Endothelial cell of umbilical vein (primary cell): Measurements from ENCODE around the gene SNAPC2. TPM values are rescaled to one million over a fixed set of nuclear protein-coding genes. Genes with fewer than 3 reads are reported as not detected.

Experiments used
- BruUV-seq: library from RNA; stranded (reverse); fragments of 400-500 nt; replicated peaks from 2 replicates; lab custom pipeline; 2021; lab: Mats Ljungman, UMichigan
- CTCF ChIA-PET: fragments of 300-600, 350-600 bp; sonication (Branson Sonifier 250); formaldehyde crosslinking; loops from one replicate; lab custom pipeline; 2021; ENCODE audit warnings: antibody characterized with exemption, inconsistent platforms; lab: Charles Lee
- POLR2A ChIA-PET: fragments of 300-600, 350-600 bp; sonication (Branson Sonifier 250); formaldehyde crosslinking; loops from one replicate; lab custom pipeline; 2021; ENCODE audit warnings: antibody characterized with exemption, inconsistent platforms; lab: Charles Lee
- DNase-seq: peaks from one replicate; pipeline ENCODE4 v3.0.0-alpha.2; 2011; ENCODE audit warnings: low read depth, low spot score
- FAIRE-seq: peaks from 2 replicates; lab custom pipeline; 2011; peaks lifted over from hg19 to GRCh38; lab: Jason Lieb, UNC
- H2AFZ ChIP-seq: 2 replicates; pipeline ENCODE4 v1.6.0; 2012; ENCODE audit warnings: low read depth, low read length, control low read depth, inconsistent platforms
- H3K27ac ChIP-seq: 2 replicates; pipeline ENCODE4 v1.5.1; 2011; ENCODE audit warnings: low read depth, mild to moderate bottlenecking, control low read depth, low read length, moderate library complexity; ENCODE audit not compliant: insufficient read depth
- H3K27me3 ChIP-seq, 2 experiments: 2 replicates each; pipeline versions ENCODE4 v1.6.0 to v1.6.1; 2011; ENCODE audit warnings: low read length in 2 of 2, mixed read lengths in 1 of 2; ENCODE audit not compliant: control insufficient read depth in 2 of 2, insufficient read depth in 2 of 2
- H3K36me3 ChIP-seq, 2 experiments: 2 replicates in 1 of 2; 3 replicates in 1 of 2; pipeline ENCODE4 v1.5.1; 2011; ENCODE audit warnings: low read length in 2 of 2, mild to moderate bottlenecking in 1 of 2, moderate library complexity in 1 of 2; ENCODE audit not compliant: control insufficient read depth in 2 of 2, insufficient read depth in 2 of 2; ENCODE audit errors: extremely low read depth in 1 of 2
- H3K4me1 ChIP-seq: 3 replicates; pipeline ENCODE4 v1.5.1; 2011; ENCODE audit warnings: mild to moderate bottlenecking, low read length; ENCODE audit not compliant: control insufficient read depth, insufficient read depth; ENCODE audit errors: extremely low read depth
- H3K4me2 ChIP-seq: 2 replicates; pipeline ENCODE4 v1.6.1; 2011; ENCODE audit warnings: low read length, control low read depth, mixed read lengths; ENCODE audit not compliant: insufficient read depth
- H3K4me3 ChIP-seq, 3 experiments: fragments of 200-600 bp in 1 of 3; sonication (generic), shearing (Covaris generic) in 1 of 3; replicated peaks in 1 of 3; 2 replicates each; pipeline ENCODE4 v1.5.1; 2011 to 2016; ENCODE audit warnings: control low read depth in 3 of 3, low read length in 3 of 3, mild to moderate bottlenecking in 2 of 3, inconsistent platforms in 1 of 3, low read depth in 1 of 3, moderate library complexity in 1 of 3; ENCODE audit not compliant: insufficient read depth in 1 of 3
- H3K79me2 ChIP-seq: 2 replicates; pipeline ENCODE4 v1.6.0; 2012; ENCODE audit warnings: low read length, inconsistent platforms; ENCODE audit not compliant: control insufficient read depth, insufficient read depth
- H3K9ac ChIP-seq: replicated peaks from 2 replicates; pipeline ENCODE3; 2011; ENCODE audit warnings: low read length, control low read depth; ENCODE audit not compliant: insufficient read depth; ENCODE audit errors: extremely low read depth
- H3K9me1 ChIP-seq: replicated peaks from 3 replicates; pipeline ENCODE4 v1.6.0; 2011; ENCODE audit warnings: mild to moderate bottlenecking, low read length; ENCODE audit not compliant: control insufficient read depth, insufficient read depth; ENCODE audit errors: extremely low read depth
- H3K9me3 ChIP-seq: replicated peaks from 2 replicates; pipeline ENCODE4 v1.5.1; 2012; ENCODE audit warnings: low read length, inconsistent platforms; ENCODE audit not compliant: control insufficient read depth, insufficient read depth
- H4K20me1 ChIP-seq: replicated peaks from 2 replicates; pipeline ENCODE3; 2011; ENCODE audit warnings: mild to moderate bottlenecking, low read length; ENCODE audit not compliant: control insufficient read depth, insufficient read depth; ENCODE audit errors: extremely low read depth
- CTCF ChIP-seq, 2 donors: IDR thresholded peaks; 1 replicate in 1 of 2; 2 replicates in 1 of 2; pipeline ENCODE4 v1.5.1; 2011; ENCODE audit warnings: low read length in 2 of 2, mild to moderate bottlenecking in 2 of 2, moderate library complexity in 2 of 2, control low read depth in 1 of 2, inconsistent platforms in 1 of 2, low read depth in 1 of 2; ENCODE audit not compliant: insufficient read depth in 1 of 2; ENCODE audit errors: extremely low read depth in 1 of 2
- EZH2 ChIP-seq: IDR thresholded peaks from 2 replicates; pipeline ENCODE4 v1.6.1; 2012; ENCODE audit warnings: borderline replicate concordance, low read depth, mild to moderate bottlenecking, moderate library complexity, low read length, inconsistent platforms; ENCODE audit not compliant: severe bottlenecking
- FOS ChIP-seq: IDR thresholded peaks from 2 replicates; pipeline ENCODE4 v1.6.1; 2011; ENCODE audit warnings: mild to moderate bottlenecking, low read length, moderate library complexity, borderline replicate concordance; ENCODE audit not compliant: insufficient read depth
- GATA2 ChIP-seq: IDR thresholded peaks from 2 replicates; pipeline ENCODE4 v1.7.0; 2011; ENCODE audit warnings: low read depth, mild to moderate bottlenecking, moderate library complexity, mixed read lengths, low read length; ENCODE audit not compliant: insufficient read length, insufficient read depth
- JUN ChIP-seq: IDR thresholded peaks from 2 replicates; pipeline ENCODE4 v1.6.1; 2011; ENCODE audit warnings: borderline replicate concordance, low read depth; ENCODE audit not compliant: insufficient read length, insufficient read depth
- MYC ChIP-seq: IDR thresholded peaks from one replicate; pipeline ENCODE4 v1.6.1; 2011; ENCODE audit warnings: mild to moderate bottlenecking, low read depth, low read length
- POLR2A ChIP-seq: IDR thresholded peaks from 2 replicates; pipeline ENCODE4 v1.6.1; 2012; ENCODE audit warnings: low read depth, mild to moderate bottlenecking, control low read depth, low read length
- POLR2AphosphoS5 ChIP-seq: IDR thresholded peaks from 2 replicates; pipeline ENCODE4 v1.6.1; 2012; ENCODE audit warnings: low read depth, mild to moderate bottlenecking, control low read depth, low read length, moderate library complexity; ENCODE audit not compliant: insufficient read depth
- dilution Hi-C: fragments of 300-500 bp; cut with MboI; formaldehyde crosslinking; loops from one replicate; pipeline ENCODE4 v1.15.0; 2019; ENCODE audit warnings: low sequenced_read_pairs; ENCODE audit not compliant: extremely low pct_ligation_motif_present
- intact Hi-C: fragments of 100-400 bp; cut with micrococcal nuclease; formaldehyde crosslinking; loops from one replicate; pipeline ENCODE4 v1.10.0; 2022
- polyA plus RNA-seq, 4 experiments: library from polyadenylated mRNA; depleted of rRNA in 3 of 4; stranded (reverse) in 3 of 4; unstranded in 1 of 4; fragments of >200 nt; gene quantifications; 2 replicates each; pipeline versions ENCODE4 v1.2.1 to v1.2.3, GENCODE V29; 2011 to 2012; ENCODE audit warnings: missing spikeins in 1 of 4
- total RNA-seq: library from RNA; stranded (reverse); gene quantifications from 2 replicates; pipeline ENCODE4 v1.2.3, GENCODE V29; 2021
- TF ChIP-seq, protein P1 (sequence below): IDR thresholded peaks from 2 replicates; pipeline ENCODE4 v1.6.1; 2011; ENCODE audit not compliant: insufficient read depth, insufficient read length

The SNAPC2 gene
- total and polyA plus RNA-seq, 2 donors (not counting 3 experiments of a cell fraction or from before 2014, with no cell fraction given), result 23.7 to 25.8 TPM

GRCh38 chr19:7965921-7966665, 46.0 kb downstream of the SNAPC2 start:
- H3K27ac ChIP-seq, result no peak overlapping the region
- no peaks in the 10 kb centered on the region for H3K4me1 ChIP-seq
- H4K20me1 ChIP-seq, result no peaks in the 10 kb centered on the region
- H3K9ac ChIP-seq, result no peak overlapping the region
- H3K9me1 ChIP-seq, result no peaks in the 10 kb centered on the region
- BruUV-seq, result no TSS peak
- intact Hi-C loops, result no loop called here
- dilution Hi-C loops, result no loop called here
- no peaks in the 10 kb centered on the region for H3K9me3 ChIP-seq
- FAIRE-seq, result no peak
- ChIA-PET POLR2A (no interaction called here), CTCF (interaction anchor here (1.5 kb wide), 1 partner anchor 22 kb away, joined by 5 read pairs; no protein-coding TSS in a partner anchor)
- H2AFZ ChIP-seq, result no peak overlapping the region
- no peak overlapping the region for H3K4me3 ChIP-seq
- no peaks in the 10 kb centered on the region for H3K79me2 ChIP-seq
- H3K36me3 ChIP-seq, result peaks cover 27 to 46% of the 10 kb centered on the region in 2 experiments
- no peaks in the 10 kb centered on the region for H3K27me3 ChIP-seq
- TF ChIP-seq CTCF (IDR thresholded peaks at IDR 0.05; ENCODE audit: extremely low read depth in 1 of 2, insufficient read depth in 1 of 2, low read depth in 1 of 2, low read length in 2 of 2) (no peak), EZH2 (no peak), POLR2AphosphoS5 (no peak), POLR2A (no peak), GATA2 (no peak), JUN (no peak), MYC (no peak), FOS (no peak)
- TF ChIP-seq, protein P1, sequence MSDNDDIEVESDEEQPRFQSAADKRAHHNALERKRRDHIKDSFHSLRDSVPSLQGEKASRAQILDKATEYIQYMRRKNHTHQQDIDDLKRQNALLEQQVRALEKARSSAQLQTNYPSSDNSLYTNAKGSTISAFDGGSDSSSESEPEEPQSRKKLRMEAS, result no peak
- no peak for DNase-seq
- no peak overlapping the region for H3K4me2 ChIP-seq
